AG04449 (cell line): ENCODE results near the gene C1QTNF7.
A peak's percentile ranks its signal among the peaks of the same experiment; 100 is the strongest.

Experiments used
- CTCF ChIA-PET: fragments of 350-600 bp; formaldehyde crosslinking; extraction: SDS; loops from one replicate; lab custom pipeline; 2021; ENCODE audit warnings: antibody characterized with exemption; lab: Yijun Ruan, JAX
- POLR2A ChIA-PET: fragments of 400-600, 350-600 bp; formaldehyde crosslinking; extraction: SDS; loops from one replicate; lab custom pipeline; 2020; ENCODE audit warnings: antibody characterized with exemption, inconsistent platforms; lab: Yijun Ruan, JAX
- DNase-seq: peaks from one replicate; pipeline ENCODE4 v3.0.0-alpha.2; 2010; ENCODE audit warnings: low read depth, low spot score
- H3K4me3 ChIP-seq: 2 replicates; pipeline ENCODE4 v1.5.1; 2011; ENCODE audit warnings: low read depth, mild to moderate bottlenecking, control low read depth, low read length
- CTCF ChIP-seq: IDR thresholded peaks from one replicate; pipeline ENCODE4 v1.5.1; 2011; ENCODE audit warnings: mild to moderate bottlenecking, moderate library complexity, low read length, control low read depth, inconsistent platforms; ENCODE audit not compliant: insufficient read depth; ENCODE audit errors: missing control alignments

The C1QTNF7 gene

GRCh38 chr4:15455290-15455689, 27.5 kb downstream of the C1QTNF7 start:
- no peak for DNase-seq
- no peak overlapping the region for H3K4me3 ChIP-seq
- POLR2A ChIA-PET = no interaction called here
- CTCF ChIA-PET = interaction anchor here (1.0 to 15.7 kb wide), 4 partner anchors 8 to 220 kb away, joined by 3 to 358 read pairs (median 48); partner anchors contain the start of gene CC2D2A
- no peak for TF ChIP-seq CTCF

DNA sequence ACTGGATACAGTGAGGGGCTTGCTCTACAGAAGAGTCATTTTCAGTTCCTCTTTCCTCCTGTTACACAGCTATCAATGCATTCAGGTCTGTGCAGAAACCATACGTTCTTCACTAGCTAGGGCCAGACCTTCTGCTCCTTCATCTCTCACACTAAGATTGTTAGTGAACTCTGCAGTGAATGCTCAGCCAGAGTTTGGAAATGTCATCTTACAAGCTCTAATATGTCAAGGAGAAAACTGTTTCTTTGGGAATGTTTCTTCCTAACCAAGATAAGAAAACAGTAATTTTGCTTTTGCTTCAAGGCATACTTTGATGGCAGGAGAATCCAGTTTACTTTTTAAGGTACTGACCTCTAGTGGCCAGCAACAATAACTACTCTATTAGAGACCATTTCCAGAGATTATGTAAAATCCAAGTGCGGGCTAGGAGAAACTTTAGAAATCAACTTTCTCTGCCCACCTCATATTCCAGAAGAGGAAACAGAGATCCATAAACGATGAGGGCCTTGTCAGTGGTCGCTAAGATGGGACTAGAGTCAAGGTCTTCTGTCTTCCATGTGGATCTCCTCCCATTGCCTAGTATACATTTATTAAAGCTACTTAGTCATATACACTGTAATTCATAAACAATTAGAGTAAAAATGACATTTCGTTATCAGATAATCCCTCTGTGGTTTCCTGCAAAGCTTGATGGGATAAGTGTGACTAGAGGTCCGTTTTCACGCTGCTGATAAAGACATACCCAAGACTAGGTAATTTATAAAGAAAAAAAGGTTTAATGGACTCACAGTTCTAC, 29.8 kb downstream of the C1QTNF7 start:
- POLR2A ChIA-PET = no interaction called here
- DNase-seq = no peak
- TF ChIP-seq CTCF = peak; percentile 48

DNA sequence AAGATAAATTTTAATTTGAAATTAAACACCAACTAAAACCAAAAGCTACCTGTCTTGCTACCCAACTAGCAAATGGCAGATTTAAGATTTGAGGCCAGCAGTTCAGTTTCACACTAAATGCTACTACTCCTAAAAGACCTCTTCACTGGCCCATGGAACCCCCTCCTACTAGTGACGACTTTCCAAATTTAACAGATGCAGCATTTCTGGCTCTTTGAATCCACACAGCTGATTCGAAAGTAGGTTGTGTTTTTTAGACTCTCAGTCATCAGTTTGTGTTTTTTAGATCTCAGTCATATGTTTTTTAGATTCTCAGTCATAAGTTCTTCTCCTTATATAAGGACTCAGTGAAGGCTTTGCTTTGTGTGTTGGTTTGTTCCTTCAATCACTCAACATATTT, 30.8 kb downstream of the C1QTNF7 start:
- ChIA-PET CTCF (interaction anchor here (0.7 to 15.7 kb wide), 23 partner anchors 8 to 262 kb away, joined by 3 to 358 read pairs (median 7); partner anchors contain the start of gene CC2D2A), POLR2A (no interaction called here)
- no peak for TF ChIP-seq CTCF
- no peak overlapping the region for H3K4me3 ChIP-seq
- no peak for DNase-seq

More for the DNA sequence above, 29.8 kb downstream of the C1QTNF7 start:
- CTCF ChIA-PET = interaction anchor here (0.7 to 15.7 kb wide), 66 partner anchors 8 to 471 kb away, joined by 3 to 358 read pairs (median 5); partner anchors contain the start of genes CC2D2A and FAM200B
- H3K4me3 ChIP-seq = no peak overlapping the region

DNA sequence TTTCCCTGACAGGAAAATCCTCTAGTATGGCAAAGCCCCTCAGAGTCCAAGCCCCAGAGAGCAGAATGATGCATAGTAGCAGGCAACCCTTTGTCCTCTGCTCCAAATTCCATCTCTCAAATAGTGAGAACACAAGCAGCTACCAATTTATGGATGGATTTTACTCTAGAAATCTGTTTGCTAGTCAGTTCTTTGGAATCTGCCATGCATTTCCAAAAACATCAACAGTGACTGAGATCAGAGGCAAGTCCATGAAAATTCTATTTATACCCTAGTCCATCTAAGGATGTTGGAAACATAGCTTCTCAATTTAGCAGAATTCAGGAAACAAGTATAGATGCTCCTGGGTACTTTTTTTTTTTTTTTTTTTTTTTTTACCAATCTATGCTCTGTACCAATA, 31.9 kb downstream of the C1QTNF7 start:
- ChIA-PET POLR2A (no interaction called here), CTCF (interaction anchor here (0.7 to 15.7 kb wide), 7 partner anchors 11 to 239 kb away, joined by 3 to 358 read pairs (median 12); partner anchors contain the start of gene CC2D2A)
- DNase-seq = no peak
- H3K4me3 ChIP-seq = no peak overlapping the region
- no peak for TF ChIP-seq CTCF

GRCh38 chr4:15466596-15466995, 38.8 kb downstream of the C1QTNF7 start:
- TF ChIP-seq CTCF = no peak
- ChIA-PET CTCF (interaction anchor here (0.6 to 1.1 kb wide), 2 partner anchors 8 to 235 kb away, joined by 3 to 5 read pairs; no protein-coding TSS in a partner anchor), POLR2A (no interaction called here)
- no peak for DNase-seq
- no peak overlapping the region for H3K4me3 ChIP-seq
